ENCODE data around the gene MBD5.

The MBD5 gene

GRCh38 chr2:148020111-148021058, 506 bp upstream of the MBD5 start, which contains the start of gene ORC4:
ORC4 (minus strand) TSS chr2:148020737; CDS start chr2:147975958, 44,779 bp downstream.
- TF ChIP-seq GATA3 (IDR thresholded peaks at IDR 0.05; ENCODE audit: low read depth, low read length) (no peak), GATA2 (IDR thresholded peaks at IDR 0.05; ENCODE audit: low read depth, low read length) (no peak)

GRCh38 chr2:148021886-148022285, 995 bp downstream of the MBD5 start:
- TF ChIP-seq GATA3 (IDR thresholded peaks at IDR 0.05; ENCODE audit: low read depth, low read length) (no peak), GATA2 (IDR thresholded peaks at IDR 0.05; ENCODE audit: low read depth, low read length) (no peak)

GRCh38 chr2:148022351-148022750, 1.5 kb downstream of the MBD5 start:
- TF ChIP-seq GATA3 (IDR thresholded peaks at IDR 0.05; ENCODE audit: low read depth, low read length) = no peak
- no peak for TF ChIP-seq GATA2 (IDR thresholded peaks at IDR 0.05; ENCODE audit: low read depth, low read length)

- TF ChIP-seq GATA2 (IDR thresholded peaks at IDR 0.05; ENCODE audit: low read depth, low read length) (no peak), GATA3 (IDR thresholded peaks at IDR 0.05; ENCODE audit: low read depth, low read length) (no peak)
These were observed 2.0 kb downstream of the MBD5 start for GRCh38 chr2:148022882-148023281.

- no peak for TF ChIP-seq GATA2 (IDR thresholded peaks at IDR 0.05; ENCODE audit: low read depth, low read length)
- no peak for TF ChIP-seq GATA3 (IDR thresholded peaks at IDR 0.05; ENCODE audit: low read depth, low read length)
These were observed 3.0 kb downstream of the MBD5 start for GRCh38 chr2:148023861-148024260.

- no peak for TF ChIP-seq GATA2 (IDR thresholded peaks at IDR 0.05; ENCODE audit: low read depth, low read length)
- no peak for TF ChIP-seq GATA3 (IDR thresholded peaks at IDR 0.05; ENCODE audit: low read depth, low read length)
These were observed 5.7 kb downstream of the MBD5 start for GRCh38 chr2:148026573-148026972.

GRCh38 chr2:148027822-148028221, 6.9 kb downstream of the MBD5 start:
- TF ChIP-seq GATA2 (IDR thresholded peaks at IDR 0.05; ENCODE audit: low read depth, low read length) (no peak), GATA3 (IDR thresholded peaks at IDR 0.05; ENCODE audit: low read depth, low read length) (no peak)

- TF ChIP-seq GATA2 (IDR thresholded peaks at IDR 0.05; ENCODE audit: low read depth, low read length) (no peak), GATA3 (IDR thresholded peaks at IDR 0.05; ENCODE audit: low read depth, low read length) (no peak)
These were observed 7.9 kb downstream of the MBD5 start for GRCh38 chr2:148028781-148029180.

GRCh38 chr2:148031152-148031551, 10.3 kb downstream of the MBD5 start:
- TF ChIP-seq GATA2 (IDR thresholded peaks at IDR 0.05; ENCODE audit: low read depth, low read length) (no peak), GATA3 (IDR thresholded peaks at IDR 0.05; ENCODE audit: low read depth, low read length) (no peak)

GRCh38 chr2:148032215-148032614, 11.3 kb downstream of the MBD5 start:
- no peak for TF ChIP-seq GATA3 (IDR thresholded peaks at IDR 0.05; ENCODE audit: low read depth, low read length)
- TF ChIP-seq GATA2 (IDR thresholded peaks at IDR 0.05; ENCODE audit: low read depth, low read length) = no peak

GRCh38 chr2:148039783-148040182, 18.9 kb downstream of the MBD5 start:
- no peak for TF ChIP-seq GATA2 (IDR thresholded peaks at IDR 0.05; ENCODE audit: low read depth, low read length)
- TF ChIP-seq GATA3 (IDR thresholded peaks at IDR 0.05; ENCODE audit: low read depth, low read length) = no peak

- TF ChIP-seq GATA3 (IDR thresholded peaks at IDR 0.05; ENCODE audit: low read depth, low read length) (no peak), GATA2 (IDR thresholded peaks at IDR 0.05; ENCODE audit: low read depth, low read length) (no peak)
These were observed 21.3 kb downstream of the MBD5 start for GRCh38 chr2:148042219-148042618.

- TF ChIP-seq GATA2 (IDR thresholded peaks at IDR 0.05; ENCODE audit: low read depth, low read length) (no peak), GATA3 (IDR thresholded peaks at IDR 0.05; ENCODE audit: low read depth, low read length) (no peak)
These were observed 23.4 kb downstream of the MBD5 start for GRCh38 chr2:148044322-148044721.

- TF ChIP-seq GATA2 (IDR thresholded peaks at IDR 0.05; ENCODE audit: low read depth, low read length) (no peak), GATA3 (IDR thresholded peaks at IDR 0.05; ENCODE audit: low read depth, low read length) (no peak)
These were observed 25.9 kb downstream of the MBD5 start for GRCh38 chr2:148046802-148047201.

Measured in SH-SY5Y (cell line).